Urothelium cell line (cell line): ENCODE results near the gene CDC14A.
A peak's percentile ranks its signal among the peaks of the same experiment; 100 is the strongest.

Source experiments
- DNase-seq: peaks from one replicate; pipeline ENCODE4 v3.0.0; 2011; ENCODE audit warnings: low spot score, mixed read lengths
- FAIRE-seq: peaks from 2 replicates; lab custom pipeline; 2011; peaks lifted over from hg19 to GRCh38; lab: Jason Lieb, UNC

The CDC14A gene

GRCh38 chr1:100441146-100441545 is 88.8 kb downstream of the CDC14A start:
- DNase-seq (no peak), FAIRE-seq (no peak)

GRCh38 chr1:100441651-100442050 is 89.3 kb downstream of the CDC14A start:
- FAIRE-seq (no peak), DNase-seq (no peak)

GRCh38 chr1:100443811-100444571 is 91.7 kb downstream of the CDC14A start:
- no peak for FAIRE-seq
- DNase-seq = no peak

GRCh38 chr1:100445565-100445964 is 93.3 kb downstream of the CDC14A start:
- DNase-seq (no peak), FAIRE-seq (no peak)

- no peak for DNase-seq
- no peak for FAIRE-seq
Measured at GRCh38 chr1:100448366-100448765, 96.1 kb downstream of the CDC14A start.

GRCh38 chr1:100449477-100449876 is 97.2 kb downstream of the CDC14A start:
- FAIRE-seq (no peak), DNase-seq (no peak)

- FAIRE-seq (no peak), DNase-seq (no peak)
Measured at GRCh38 chr1:100452641-100453040, 100.3 kb downstream of the CDC14A start.

- FAIRE-seq = no peak
- DNase-seq = no peak
Measured at GRCh38 chr1:100455478-100456072, 103.3 kb downstream of the CDC14A start.

GRCh38 chr1:100456880-100457279 is 104.6 kb downstream of the CDC14A start:
- DNase-seq = no peak

GRCh38 chr1:100457683-100458082 is 105.4 kb downstream of the CDC14A start:
- FAIRE-seq = no peak

More at GRCh38 chr1:100456880-100457279, 104.6 kb downstream of the CDC14A start:
- no peak for FAIRE-seq

GRCh38 chr1:100458661-100459357 is 106.5 kb downstream of the CDC14A start:
- DNase-seq (no peak), FAIRE-seq (no peak)

More at GRCh38 chr1:100457683-100458082, 105.4 kb downstream of the CDC14A start:
- no peak for DNase-seq

- FAIRE-seq = no peak
- DNase-seq = peak; percentile 62
Measured at GRCh38 chr1:100459358-100460114, 107.2 kb downstream of the CDC14A start.

GRCh38 chr1:100461222-100461621 is 108.9 kb downstream of the CDC14A start:
- DNase-seq (no peak), FAIRE-seq (no peak)

GRCh38 chr1:100462326-100463025 is 110.2 kb downstream of the CDC14A start:
- FAIRE-seq (no peak), DNase-seq (no peak)

- FAIRE-seq (no peak), DNase-seq (peak; percentile 59)
Measured at GRCh38 chr1:100463791-100464424, 111.6 kb downstream of the CDC14A start.

GRCh38 chr1:100469578-100469977 is 117.3 kb downstream of the CDC14A start:
- FAIRE-seq (no peak), DNase-seq (no peak)

GRCh38 chr1:100474834-100475233 is 122.5 kb downstream of the CDC14A start:
- DNase-seq (no peak), FAIRE-seq (no peak)

GRCh38 chr1:100476735-100477290 is 124.5 kb downstream of the CDC14A start:
- FAIRE-seq (no peak), DNase-seq (no peak)

- no peak for DNase-seq
- FAIRE-seq = no peak
Measured at GRCh38 chr1:100478816-100479215, 126.5 kb downstream of the CDC14A start.
